HepG2 (cell line): ENCODE results near the gene DNAAF3. TPM values are rescaled to one million over a fixed set of nuclear protein-coding genes. Genes with fewer than 3 reads are reported as not detected.

Experiments
- ATAD3A ChIP-seq: sonication (generic); formaldehyde crosslinking; IDR thresholded peaks from 2 replicates; pipeline ENCODE4 v1.4.0; 2020; ENCODE audit warnings: missing genetic modification reagents
- FIP1L1 ChIP-seq: fragments of 200-400 bp; formaldehyde crosslinking; IDR thresholded peaks from 2 replicates; pipeline ENCODE4 v1.6.1; 2018; ENCODE audit warnings: low read depth, mild to moderate bottlenecking, low read length, moderate library complexity, borderline replicate concordance; ENCODE audit not compliant: insufficient read depth
- FUBP1 ChIP-seq: sonication (generic); formaldehyde crosslinking; IDR thresholded peaks from 2 replicates; pipeline ENCODE4 v1.5.1; 2020; ENCODE audit warnings: missing genetic modification reagents, mild to moderate bottlenecking, borderline replicate concordance
- KIAA2018 ChIP-seq: sonication (generic); formaldehyde crosslinking; IDR thresholded peaks from 2 replicates; pipeline ENCODE4 v1.5.0; 2020; ENCODE audit warnings: mild to moderate bottlenecking, missing genetic modification reagents, borderline replicate concordance
- MLXIP ChIP-seq: sonication (generic); formaldehyde crosslinking; IDR thresholded peaks from 2 replicates; pipeline ENCODE4 v1.9.0; 2021; ENCODE audit warnings: missing genetic modification reagents, borderline replicate concordance
- NFE2 ChIP-seq: sonication (generic); formaldehyde crosslinking; IDR thresholded peaks from 2 replicates; pipeline ENCODE4 v1.4.0; 2020; ENCODE audit warnings: missing genetic modification reagents
- TFDP2 ChIP-seq: sonication (generic); formaldehyde crosslinking; IDR thresholded peaks from 2 replicates; pipeline ENCODE4 v1.4.0; 2020; ENCODE audit warnings: missing genetic modification reagents
- ZGPAT ChIP-seq: IDR thresholded peaks from 2 replicates; pipeline ENCODE4 v1.6.1; 2016; ENCODE audit warnings: mild to moderate bottlenecking
- ZNF143 ChIP-seq: sonication (generic); formaldehyde crosslinking; IDR thresholded peaks from 2 replicates; pipeline ENCODE4 v1.4.0; 2020; ENCODE audit warnings: missing genetic modification reagents
- ZNF230 ChIP-seq: sonication (generic); formaldehyde crosslinking; IDR thresholded peaks from 2 replicates; pipeline ENCODE4 v1.4.0; 2020; ENCODE audit warnings: mild to moderate bottlenecking, missing genetic modification reagents
- ZNF615 ChIP-seq: sonication (generic); formaldehyde crosslinking; IDR thresholded peaks from 2 replicates; pipeline ENCODE4 v1.5.0; 2020; ENCODE audit warnings: mild to moderate bottlenecking, missing genetic modification reagents, borderline replicate concordance
- ZNF737 ChIP-seq: sonication (generic); formaldehyde crosslinking; IDR thresholded peaks from 2 replicates; pipeline ENCODE4 v1.5.0; 2020; ENCODE audit warnings: missing genetic modification reagents, mild to moderate bottlenecking, borderline replicate concordance
- polyA plus RNA-seq, 8 experiments: library from polyadenylated mRNA; depleted of rRNA in 3 of 8; stranded (reverse) in 7 of 8; unstranded in 1 of 8; fragments of >200 nt; fragmentation: Illumina TruSeq in 4 of 8; extraction: Trizol in 4 of 8; gene quantifications; 2 replicates each; pipeline versions ENCODE4 v1.2.1 to v1.2.3, GENCODE V29; 2011 to 2016; ENCODE audit warnings: low read depth in 4 of 8, missing spikeins in 1 of 8, mixed read lengths in 1 of 8; ENCODE audit not compliant: insufficient read depth in 1 of 8
- total RNA-seq, 5 experiments: library from RNA; depleted of rRNA; stranded (reverse); fragments of >200 nt; fragmentation: Illumina TruSeq; extraction: Trizol; gene quantifications; 2 replicates each; pipeline ENCODE4 v1.2.3, GENCODE V29; 2016; ENCODE audit warnings: low read depth in 1 of 5

DNAAF3 gene
- total and polyA plus RNA-seq, 2 of the 13 experiments (the other 11 are each of a cell fraction or from before 2014, with no cell fraction given) = 0.30 to 0.40 TPM

GRCh38 chr19:55209693-55210472 is 43.5 kb upstream of the DNAAF3 start (continued):
- TF ChIP-seq KIAA2018 (CRISPR knock-in tag) = no peak
- no peak for TF ChIP-seq ATAD3A (CRISPR knock-in tag)
- no peak for TF ChIP-seq ZNF737 (CRISPR knock-in tag)
- TF ChIP-seq ZNF230 (CRISPR knock-in tag) = no peak
- no peak for TF ChIP-seq NFE2 (CRISPR knock-in tag)
- TF ChIP-seq ZNF143 (CRISPR knock-in tag) = peak; percentile 63
- no peak; the same call in 1 of the 2 replicates for TF ChIP-seq ZGPAT (CRISPR knock-in tag)
- peak; percentile 77; the same call in 1 of the 2 replicates for TF ChIP-seq ZNF615 (CRISPR knock-in tag)
- TF ChIP-seq FUBP1 (CRISPR knock-in tag) = no peak
- no peak for TF ChIP-seq MLXIP (CRISPR knock-in tag)
- TF ChIP-seq FIP1L1 = no peak
- no peak for TF ChIP-seq TFDP2
